GM12874 (cell line): ENCODE results near the gene CD22.
A peak's percentile ranks its signal among the peaks of the same experiment; 100 is the strongest.

Source experiments
- CTCF ChIP-seq: IDR thresholded peaks from 2 replicates; pipeline ENCODE4 v1.5.1; 2011; ENCODE audit warnings: low read depth, mild to moderate bottlenecking, control low read depth, low read length, moderate library complexity; ENCODE audit not compliant: insufficient read depth

The CD22 gene

GRCh38 chr19:35311901-35312665, 16.9 kb upstream of the CD22 start:
- no peak for TF ChIP-seq CTCF

- no peak for TF ChIP-seq CTCF
Observed at GRCh38 chr19:35313587-35313986, 15.4 kb upstream of the CD22 start.

GRCh38 chr19:35314031-35314430, 15.0 kb upstream of the CD22 start:
- no peak for TF ChIP-seq CTCF

- no peak for TF ChIP-seq CTCF
Observed at GRCh38 chr19:35314858-35315470, 14.0 kb upstream of the CD22 start.

- TF ChIP-seq CTCF: peak; percentile 21; the same call in 1 of the 2 replicates
Observed at GRCh38 chr19:35315883-35316282, 13.1 kb upstream of the CD22 start.

GRCh38 chr19:35316560-35316959, 12.4 kb upstream of the CD22 start:
- no peak for TF ChIP-seq CTCF

- TF ChIP-seq CTCF: no peak
Observed at GRCh38 chr19:35317464-35318043, 11.4 kb upstream of the CD22 start.
